CD4-positive, alpha-beta memory T cell (primary cell): ENCODE measurements around the gene CNTN5. TPM values are rescaled to one million over a fixed set of nuclear protein-coding genes. Genes with fewer than 3 reads are reported as not detected.
"Not testable (repeated sequence)": the region's sequence is repeated elsewhere in the genome, so short reads cannot be mapped to it uniquely, and the experiment has no call there.

Experiments
- CTCF ChIA-PET: fragments of 350-600 bp; sonication (Branson Sonifier 250); formaldehyde crosslinking; loops from one replicate; lab custom pipeline; 2021; ENCODE audit warnings: inconsistent platforms; ENCODE audit not compliant: partially characterized antibody; lab: Charles Lee
- POLR2A ChIA-PET: fragments of 350-600 bp; sonication (Branson Sonifier 250); formaldehyde crosslinking; loops from one replicate; lab custom pipeline; 2021; ENCODE audit not compliant: partially characterized antibody; lab: Charles Lee
- DNase-seq, 5 donors: peaks; one replicate each; pipeline versions ENCODE4 v3.0.0 to v3.0.0-alpha.2; 2020 to 2022; ENCODE audit warnings: mixed read lengths in 1 of 5
- H3K27ac ChIP-seq: one replicate; pipeline ENCODE4 v1.7.0; 2013; ENCODE audit warnings: low read depth, low read length
- H3K27me3 ChIP-seq: 2 replicates; pipeline ENCODE4 v1.7.0; 2013; ENCODE audit warnings: mild to moderate bottlenecking, low read length, moderate library complexity; ENCODE audit not compliant: insufficient read depth
- H3K36me3 ChIP-seq: 2 replicates; pipeline ENCODE4 v1.7.0; 2013; ENCODE audit warnings: mild to moderate bottlenecking, low read length, moderate library complexity; ENCODE audit not compliant: insufficient read depth
- H3K4me1 ChIP-seq: 2 replicates; pipeline ENCODE4 v1.7.0; 2013; ENCODE audit warnings: mild to moderate bottlenecking, low read length, moderate library complexity; ENCODE audit not compliant: insufficient read depth
- H3K4me3 ChIP-seq, 2 donors: one replicate each; pipeline ENCODE4 v1.7.0; 2013; ENCODE audit warnings: low read length in 2 of 2, mild to moderate bottlenecking in 1 of 2
- H3K9me3 ChIP-seq, 2 donors: one replicate each; pipeline ENCODE4 v1.7.0; 2013; ENCODE audit warnings: low read length in 2 of 2, control low read depth in 1 of 2; ENCODE audit not compliant: control insufficient read depth in 1 of 2
- H3K27ac Mint-ChIP-seq, 7 donors: one replicate each; pipeline ENCODE4 v1.8.0; 2020 to 2021; ENCODE audit warnings: mixed read lengths in 7 of 7, mild to moderate bottlenecking in 6 of 7, inconsistent platforms in 3 of 7, moderate library complexity in 3 of 7
- H3K27me3 Mint-ChIP-seq, 2 donors: one replicate each; pipeline ENCODE4 v1.8.0; 2020 to 2021; ENCODE audit warnings: mixed read lengths in 2 of 2
- H3K36me3 Mint-ChIP-seq, 2 donors: one replicate each; pipeline ENCODE4 v1.8.0; 2020 to 2021; ENCODE audit warnings: mixed read lengths in 2 of 2, inconsistent platforms in 1 of 2, mild to moderate bottlenecking in 1 of 2
- H3K4me1 Mint-ChIP-seq, 4 donors: one replicate each; pipeline ENCODE4 v1.8.0; 2020 to 2021; ENCODE audit warnings: mixed read lengths in 4 of 4, mild to moderate bottlenecking in 1 of 4
- H3K4me3 Mint-ChIP-seq, 8 donors: one replicate each; pipeline ENCODE4 v1.8.0; 2020 to 2021; ENCODE audit warnings: mixed read lengths in 8 of 8, mild to moderate bottlenecking in 7 of 8, moderate library complexity in 6 of 8, inconsistent platforms in 3 of 8
- H3K9me3 Mint-ChIP-seq, 8 donors: one replicate each; pipeline ENCODE4 v1.8.0; 2020 to 2021; ENCODE audit warnings: mixed read lengths in 8 of 8, mild to moderate bottlenecking in 5 of 8, inconsistent platforms in 3 of 8, moderate library complexity in 1 of 8
- intact Hi-C: fragments of 100-400 bp; cut with micrococcal nuclease; formaldehyde crosslinking; loops from one replicate; pipeline ENCODE4 v1.15.1; 2023
- polyA plus RNA-seq, 2 donors: library from polyadenylated mRNA; unstranded; fragments of 300-500 nt; fragmentation: Illumina TruSeq; gene quantifications; one replicate each; pipeline ENCODE4 v1.2.3, GENCODE V29; 2021
- total RNA-seq, 2 experiments: library from RNA; stranded (reverse); gene quantifications; one replicate each; pipeline ENCODE4 v1.2.3, GENCODE V29; 2021

CNTN5 gene
- total and polyA plus RNA-seq, 4 experiments from 2014 or later: not detected

DNA sequence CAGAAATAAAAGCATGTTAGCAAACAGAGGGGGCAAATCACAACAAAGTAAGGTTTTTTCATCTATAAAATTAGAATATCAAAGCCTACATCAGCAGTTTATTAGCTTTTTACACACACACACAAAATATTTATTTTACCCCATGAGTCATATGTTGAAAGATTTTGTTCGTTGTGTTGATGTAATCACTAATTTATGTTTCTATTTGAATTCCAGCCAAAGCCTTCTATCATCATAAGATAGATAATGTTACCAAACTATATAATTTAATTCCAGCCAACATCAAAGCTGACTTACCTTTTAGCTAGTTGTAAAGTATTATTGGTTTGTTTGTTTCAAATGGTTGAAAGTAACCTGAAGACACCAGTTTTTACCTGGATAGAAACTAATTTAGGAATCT, 1208.3 kb downstream of the CNTN5 start:
- H3K36me3 Mint-ChIP-seq: no peaks in the 10 kb centered on the region
- Histone ChIP-seq H3K4me3 (no peak overlapping the region), H3K36me3 (no peaks in the 10 kb centered on the region), H3K27ac (no peak overlapping the region), H3K4me1 (no peaks in the 10 kb centered on the region), H3K9me3 (peaks cover 0 to 4% of the 10 kb centered on the region in 2 donors), H3K27me3 (no peaks in the 10 kb centered on the region)
- H3K9me3 Mint-ChIP-seq: peaks cover 0 to 26% (median 9%) of the 10 kb centered on the region in 8 donors
- H3K4me3 Mint-ChIP-seq: no peak overlapping the region
- no peaks in the 10 kb centered on the region for H3K27me3 Mint-ChIP-seq
- ChIA-PET CTCF (no interaction called here), POLR2A (no interaction called here)
- no peak for DNase-seq
- no peaks in the 10 kb centered on the region for H3K4me1 Mint-ChIP-seq
- intact Hi-C loops: no loop called here
- H3K27ac Mint-ChIP-seq: no peak overlapping the region

DNA sequence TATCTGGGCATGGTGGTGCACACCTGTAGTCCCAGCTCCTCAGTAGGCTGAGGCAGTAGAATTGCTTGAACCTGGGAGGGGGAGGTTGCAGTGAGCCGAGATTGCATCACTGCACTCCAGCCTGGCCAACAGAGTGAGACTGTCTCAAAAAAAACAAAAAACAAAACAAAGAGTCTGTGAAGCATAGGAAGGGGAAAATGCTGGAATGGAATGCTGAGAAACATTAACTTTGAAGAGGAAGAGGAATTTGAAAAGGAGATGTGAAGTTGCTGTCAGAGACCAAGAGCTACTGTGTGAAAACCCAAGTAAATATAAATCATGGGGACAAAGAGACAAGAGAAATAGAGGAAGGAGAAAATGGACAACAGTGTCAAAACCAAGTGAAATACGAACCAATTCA, 1211.3 kb downstream of the CNTN5 start:
- Mint-ChIP-seq H3K36me3 (no peaks in the 10 kb centered on the region), H3K9me3 (peaks cover 0 to 34% (median 19%) of the 10 kb centered on the region in 8 donors), H3K4me1 (no peaks in the 10 kb centered on the region), H3K27me3 (no peaks in the 10 kb centered on the region), H3K4me3 (no peak overlapping the region), H3K27ac (no peak overlapping the region)
- DNase-seq: no peak
- intact Hi-C loops: no loop called here
- no peaks in the 10 kb centered on the region for H3K27me3 ChIP-seq
- POLR2A ChIA-PET: no interaction called here
- no peak overlapping the region for H3K27ac ChIP-seq
- H3K9me3 ChIP-seq: peaks cover 0 to 4% of the 10 kb centered on the region in 2 donors
- H3K4me1 ChIP-seq: no peaks in the 10 kb centered on the region
- H3K36me3 ChIP-seq: no peaks in the 10 kb centered on the region
- H3K4me3 ChIP-seq: no peak overlapping the region
- CTCF ChIA-PET: interaction anchor here (0.6 kb wide), 1 partner anchor 1603 kb away, joined by 3 read pairs; no protein-coding TSS in a partner anchor

DNA sequence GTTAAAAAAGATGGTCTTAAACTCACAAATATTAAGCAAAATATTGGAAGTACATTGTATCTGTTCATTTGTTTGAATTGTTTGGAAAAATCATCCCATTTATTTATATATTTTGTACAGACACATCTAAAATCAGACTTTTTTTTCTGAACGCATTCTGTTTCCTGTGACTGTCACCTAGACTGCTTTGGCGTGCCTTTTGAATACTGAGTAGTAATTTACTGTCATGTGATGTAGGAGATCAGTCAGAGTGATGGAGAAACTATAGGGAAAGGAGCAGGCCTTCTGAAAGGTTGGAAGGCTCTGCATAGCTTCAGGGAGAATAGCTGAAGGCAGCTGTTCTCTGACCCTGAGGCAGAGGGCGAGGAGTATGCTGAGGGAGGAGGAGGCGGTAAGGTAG, 1214.3 kb downstream of the CNTN5 start:
- no peaks in the 10 kb centered on the region for H3K36me3 Mint-ChIP-seq
- H3K27ac ChIP-seq: no peak overlapping the region
- H3K4me1 ChIP-seq: no peaks in the 10 kb centered on the region
- H3K27me3 ChIP-seq: no peaks in the 10 kb centered on the region
- H3K9me3 ChIP-seq: peaks cover 0 to 4% of the 10 kb centered on the region in 2 donors
- H3K4me3 ChIP-seq: no peak overlapping the region
- no peaks in the 10 kb centered on the region for H3K4me1 Mint-ChIP-seq
- no peak overlapping the region for H3K27ac Mint-ChIP-seq
- CTCF ChIA-PET: no interaction called here
- POLR2A ChIA-PET: no interaction called here
- no peaks in the 10 kb centered on the region for H3K27me3 Mint-ChIP-seq
- no peaks in the 10 kb centered on the region for H3K36me3 ChIP-seq
- no peak overlapping the region for H3K4me3 Mint-ChIP-seq
- DNase-seq: no peak
- intact Hi-C loops: no loop called here
- H3K9me3 Mint-ChIP-seq: peaks cover 0 to 31% (median 19%) of the 10 kb centered on the region in 8 donors

DNA sequence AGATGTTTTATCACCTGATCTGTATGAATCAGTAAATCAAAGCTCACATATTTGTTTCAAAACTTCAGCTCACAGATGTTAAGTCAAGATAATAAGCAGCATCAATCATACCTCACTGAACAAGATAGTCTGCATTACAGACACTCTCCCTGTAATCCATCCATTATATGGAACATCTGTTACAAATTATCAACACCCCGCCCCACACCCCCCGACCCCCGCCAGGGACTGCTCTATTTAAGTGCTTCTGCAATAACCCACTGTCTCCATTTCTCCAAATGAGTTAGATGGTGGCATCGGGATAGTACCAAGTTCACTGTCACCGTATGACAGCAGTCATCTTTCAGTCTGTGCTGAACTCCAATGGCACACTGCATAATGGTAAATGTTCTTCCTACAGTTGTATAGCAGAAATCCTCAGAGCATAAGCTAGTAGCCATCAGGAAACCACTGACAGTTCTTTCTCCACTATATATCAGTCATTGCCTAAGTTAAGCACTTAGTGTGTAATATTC, 1219.3 kb downstream of the CNTN5 start:
- intact Hi-C loops: no loop called here
- no peaks in the 10 kb centered on the region for H3K4me1 Mint-ChIP-seq
- CTCF ChIA-PET: no interaction called here

DNA sequence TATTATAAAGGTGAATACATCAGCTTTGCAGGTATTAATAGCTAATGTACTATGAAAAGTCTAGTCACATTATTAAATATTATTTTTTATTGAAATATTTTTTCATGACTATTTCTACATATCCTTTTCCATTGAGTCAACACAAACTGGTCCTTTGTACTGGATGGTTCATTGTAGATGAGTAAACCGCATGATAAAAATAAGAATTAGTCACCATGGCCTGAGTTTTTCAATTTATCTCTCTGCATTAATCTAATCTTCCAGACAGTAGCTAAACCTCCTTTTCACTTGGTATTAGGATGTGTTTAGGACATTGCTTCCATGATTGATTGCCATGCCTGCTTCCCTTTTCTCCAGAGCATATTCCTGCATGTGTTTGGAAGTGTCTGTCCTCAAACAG, 1227.0 kb downstream of the CNTN5 start:
- Mint-ChIP-seq H3K27ac (no peak overlapping the region), H3K4me1 (no peaks in the 10 kb centered on the region), H3K9me3 (peaks cover 4 to 14% (median 8%) of the 10 kb centered on the region in 8 donors), H3K36me3 (no peaks in the 10 kb centered on the region), H3K27me3 (no peaks in the 10 kb centered on the region), H3K4me3 (no peak overlapping the region)
- Histone ChIP-seq H3K9me3 (no peaks in the 10 kb centered on the region), H3K4me1 (no peaks in the 10 kb centered on the region), H3K4me3 (no peak overlapping the region), H3K27me3 (no peaks in the 10 kb centered on the region), H3K27ac (no peak overlapping the region), H3K36me3 (no peaks in the 10 kb centered on the region)
- ChIA-PET CTCF (no interaction called here), POLR2A (no interaction called here)
- no peak for DNase-seq
- intact Hi-C loops: no loop called here

More for the DNA sequence above, 1219.3 kb downstream of the CNTN5 start:
- no peak overlapping the region for H3K27ac ChIP-seq
- H3K9me3 ChIP-seq: no peaks in the 10 kb centered on the region
- DNase-seq: no peak
- Mint-ChIP-seq H3K27me3 (no peaks in the 10 kb centered on the region), H3K27ac (no peak overlapping the region), H3K9me3 (peaks cover 2 to 24% (median 14%) of the 10 kb centered on the region in 8 donors), H3K4me3 (no peak overlapping the region), H3K36me3 (no peaks in the 10 kb centered on the region)
- no peaks in the 10 kb centered on the region for H3K27me3 ChIP-seq
- H3K4me3 ChIP-seq: no peak overlapping the region
- no peaks in the 10 kb centered on the region for H3K4me1 ChIP-seq
- H3K36me3 ChIP-seq: no peaks in the 10 kb centered on the region
- POLR2A ChIA-PET: no interaction called here

DNA sequence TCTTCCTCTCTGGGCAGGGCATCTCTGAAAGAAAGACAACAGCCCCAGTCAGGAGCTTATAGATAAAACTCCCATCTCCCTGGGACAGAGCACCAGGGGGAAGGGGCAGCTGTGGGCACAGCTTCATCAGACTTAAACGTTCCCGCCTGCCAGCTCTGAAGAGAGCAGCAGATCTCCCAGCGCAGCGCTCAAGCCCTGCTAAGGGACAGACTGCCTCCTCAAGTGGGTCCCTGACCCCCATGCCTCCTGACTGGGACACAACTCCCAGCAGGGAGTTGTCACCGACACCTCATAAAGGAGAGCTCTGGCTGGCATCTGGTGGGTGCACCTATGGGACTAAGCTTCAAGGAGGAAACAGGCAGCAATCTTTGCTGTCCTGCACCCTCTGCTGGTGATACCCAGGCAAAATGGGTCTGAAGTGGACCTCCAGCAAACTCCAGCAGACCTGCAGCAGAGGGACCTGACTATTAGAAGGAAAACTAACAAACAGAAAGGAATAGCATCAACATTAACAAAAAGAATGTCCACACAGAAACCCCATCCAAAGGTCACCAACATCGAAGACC, 1236.6 kb downstream of the CNTN5 start:
- POLR2A ChIA-PET, H3K36me3 ChIP-seq, H3K36me3 Mint-ChIP-seq, DNase-seq, H3K4me3 Mint-ChIP-seq, H3K9me3 ChIP-seq, intact Hi-C loops, H3K27me3 ChIP-seq, H3K4me1 Mint-ChIP-seq, H3K4me3 ChIP-seq, CTCF ChIA-PET, H3K27ac Mint-ChIP-seq, H3K4me1 ChIP-seq, H3K27ac ChIP-seq, H3K27me3 Mint-ChIP-seq: not testable (repeated sequence)
- H3K9me3 Mint-ChIP-seq: peaks cover 4 to 29% (median 19%) of the 10 kb centered on the region in 8 donors

DNA sequence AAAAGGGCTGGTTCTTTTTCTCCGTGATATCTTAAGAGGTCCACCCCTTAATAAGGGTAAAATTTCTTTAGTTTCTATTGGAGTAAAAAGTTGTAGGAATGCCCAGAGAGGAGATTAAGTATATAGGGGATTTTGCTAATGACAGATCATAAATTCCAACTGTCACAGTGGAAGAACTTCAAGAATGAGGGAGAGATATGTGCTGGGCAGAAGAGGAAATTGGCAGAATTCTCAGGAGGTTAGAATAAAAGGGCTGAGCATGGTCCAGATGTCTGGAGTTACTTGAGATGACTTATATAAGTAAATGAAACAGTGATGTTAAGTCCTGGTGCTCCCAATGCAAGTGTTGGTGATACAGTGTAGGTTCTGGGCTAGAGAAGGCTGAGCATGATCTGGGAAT, 1248.8 kb downstream of the CNTN5 start:
- H3K27me3 ChIP-seq: no peaks in the 10 kb centered on the region
- Mint-ChIP-seq H3K9me3 (peaks cover 2 to 29% (median 11%) of the 10 kb centered on the region in 8 donors), H3K4me3 (no peak overlapping the region), H3K27me3 (no peaks in the 10 kb centered on the region), H3K4me1 (no peaks in the 10 kb centered on the region), H3K27ac (no peak overlapping the region), H3K36me3 (no peaks in the 10 kb centered on the region)
- H3K4me3 ChIP-seq: no peak overlapping the region
- H3K4me1 ChIP-seq: no peaks in the 10 kb centered on the region
- CTCF ChIA-PET: no interaction called here
- H3K36me3 ChIP-seq: no peaks in the 10 kb centered on the region
- no peak overlapping the region for H3K27ac ChIP-seq
- DNase-seq: no peak
- intact Hi-C loops: no loop called here
- no peaks in the 10 kb centered on the region for H3K9me3 ChIP-seq
- POLR2A ChIA-PET: no interaction called here
